ENCODE measurements around the gene FAM120C.

- TF ChIP-seq CTCF (IDR thresholded peaks at IDR 0.05; ENCODE audit: poor library complexity) (no peak), EZH2phosphoT487 (IDR thresholded peaks at IDR 0.05; ENCODE audit: low read depth, severe bottlenecking, unreplicated experiment) (no peak)
Observed at GRCh38 chrX:54184474-54184873, 1.4 kb upstream of the FAM120C start.

Data from hepatocyte (in vitro differentiated cells).